HFF-Myc (cell line): ENCODE measurements around the gene COG5.

Source experiments
- DNase-seq: peaks from one replicate; pipeline ENCODE4 v3.0.0-alpha.2; 2011; ENCODE audit warnings: low read depth; ENCODE audit errors: extremely low read depth
- H3K4me3 ChIP-seq: replicated peaks from 2 replicates; pipeline ENCODE4 v1.5.1; 2011; ENCODE audit warnings: low read depth, mild to moderate bottlenecking, control low read depth, low read length
- CTCF ChIP-seq: IDR thresholded peaks from 2 replicates; pipeline ENCODE4 v1.5.1; 2012; ENCODE audit warnings: mild to moderate bottlenecking, low read depth, low read length, control low read depth; ENCODE audit errors: missing control alignments

The COG5 gene

GRCh38 chr7:107274506-107274905 lies 289.2 kb downstream of the COG5 start:
- DNase-seq, result no peak
- no peak for TF ChIP-seq CTCF
- no peak overlapping the region for H3K4me3 ChIP-seq

- TF ChIP-seq CTCF, result no peak
- no peak overlapping the region for H3K4me3 ChIP-seq
- DNase-seq, result no peak
Measured at GRCh38 chr7:107269790-107270189, 293.9 kb downstream of the COG5 start.

- DNase-seq, result no peak
- no peak overlapping the region for H3K4me3 ChIP-seq
- no peak for TF ChIP-seq CTCF
Measured at GRCh38 chr7:107268594-107268993, 295.1 kb downstream of the COG5 start.

- TF ChIP-seq CTCF, result no peak
- H3K4me3 ChIP-seq, result no peak overlapping the region
Measured at GRCh38 chr7:107267138-107267537, 296.6 kb downstream of the COG5 start.

GRCh38 chr7:107264723-107265122 lies 299.0 kb downstream of the COG5 start:
- H3K4me3 ChIP-seq, result no peak overlapping the region
- TF ChIP-seq CTCF, result no peak
- no peak for DNase-seq

More at GRCh38 chr7:107267138-107267537, 296.6 kb downstream of the COG5 start:
- no peak for DNase-seq

- TF ChIP-seq CTCF, result no peak
- DNase-seq, result no peak
- no peak overlapping the region for H3K4me3 ChIP-seq
Measured at GRCh38 chr7:107262857-107263256, 300.9 kb downstream of the COG5 start.

- H3K4me3 ChIP-seq, result no peak overlapping the region
- DNase-seq, result no peak
- TF ChIP-seq CTCF, result no peak
Measured at GRCh38 chr7:107258737-107259136, 305.0 kb downstream of the COG5 start.
